Activated CD8-positive, alpha-beta T cell treated with anti-CD3 and anti-CD28 coated beads for 36 hours (primary cell): ENCODE measurements around the gene SOX8. TPM values are rescaled to one million over a fixed set of nuclear protein-coding genes. Genes with fewer than 3 reads are reported as not detected.
A peak's percentile ranks its signal among the peaks of the same experiment; 100 is the strongest.

ENCODE experiments used
- ATAC-seq: fragments of 200-7000 bp; cut with Tn5 transposase; one replicate; pipeline ENCODE4 v1.10.0; 2021; ENCODE audit warnings: mild to moderate bottlenecking, moderate library complexity
- CTCF ChIA-PET: fragments of 350-600 bp; sonication (Branson Sonifier 250); formaldehyde crosslinking; loops from one replicate; lab custom pipeline; 2021; ENCODE audit warnings: antibody characterized with exemption; lab: Charles Lee
- POLR2A ChIA-PET: fragments of 350-600 bp; sonication (Branson Sonifier 250); formaldehyde crosslinking; loops from one replicate; lab custom pipeline; 2021; ENCODE audit warnings: antibody characterized with exemption; lab: Charles Lee
- DNase-seq: peaks from one replicate; pipeline ENCODE4 v3.0.0-alpha.2; 2020
- H3K27ac Mint-ChIP-seq: one replicate; pipeline ENCODE4 v1.8.0; 2021; ENCODE audit warnings: mild to moderate bottlenecking, mixed read lengths
- H3K27me3 Mint-ChIP-seq: one replicate; pipeline ENCODE4 v1.8.0; 2021; ENCODE audit warnings: mixed read lengths
- H3K36me3 Mint-ChIP-seq: one replicate; pipeline ENCODE4 v1.8.0; 2021; ENCODE audit warnings: low read depth, mixed read lengths
- H3K4me1 Mint-ChIP-seq: one replicate; pipeline ENCODE4 v1.8.0; 2021; ENCODE audit warnings: low read depth, mixed read lengths
- H3K4me3 Mint-ChIP-seq: one replicate; pipeline ENCODE4 v1.8.0; 2021; ENCODE audit warnings: mild to moderate bottlenecking, moderate library complexity, mixed read lengths
- H3K9me3 Mint-ChIP-seq: one replicate; pipeline ENCODE4 v1.8.0; 2021; ENCODE audit warnings: mixed read lengths
- CTCF ChIP-seq: fragments of 200-600 bp; IDR thresholded peaks from one replicate; pipeline ENCODE4 v1.8.0; 2022; ENCODE audit warnings: antibody characterized with exemption, mild to moderate bottlenecking
- intact Hi-C: fragments of 100-400 bp; cut with micrococcal nuclease; formaldehyde crosslinking; loops from one replicate; pipeline ENCODE4 v1.10.0; 2022
- total RNA-seq, 2 experiments: library from RNA; stranded (reverse); gene quantifications; one replicate each; pipeline ENCODE4 v1.2.3, GENCODE V29; 2021

The SOX8 gene
- total RNA-seq, 2 experiments from 2014 or later = 1.6 to 2.1 TPM

GRCh38 chr16:999677-1000076, 18.1 kb downstream of the SOX8 start:
- no peaks in the 10 kb centered on the region for H3K36me3 Mint-ChIP-seq
- ATAC-seq (no peak), DNase-seq (no peak)
- ChIA-PET CTCF (no interaction called here), POLR2A (interaction anchor here (1.5 kb wide), 1 partner anchor 18 kb away, joined by 3 read pairs; the partner anchor contains the start of gene SOX8)
- H3K9me3 Mint-ChIP-seq = peaks cover 8% of the 10 kb centered on the region
- no peak overlapping the region for H3K4me3 Mint-ChIP-seq
- TF ChIP-seq CTCF = no peak
- H3K27ac Mint-ChIP-seq = no peak overlapping the region
- intact Hi-C loops = no loop called here
- H3K4me1 Mint-ChIP-seq = peaks cover 61% of the 10 kb centered on the region
- H3K27me3 Mint-ChIP-seq = peaks cover 3% of the 10 kb centered on the region

GRCh38 chr16:1000608-1001007, 19.0 kb downstream of the SOX8 start:
- intact Hi-C loops = no loop called here
- CTCF ChIA-PET = interaction anchor here (1.2 kb wide), 1 partner anchor 57 kb away, joined by 3 read pairs; no protein-coding TSS in a partner anchor

GRCh38 chr16:1001096-1001495, 19.5 kb downstream of the SOX8 start:
- Mint-ChIP-seq H3K36me3 (no peaks in the 10 kb centered on the region), H3K27ac (no peak overlapping the region), H3K4me1 (peaks cover 63% of the 10 kb centered on the region), H3K9me3 (no peaks in the 10 kb centered on the region), H3K4me3 (no peak overlapping the region), H3K27me3 (peaks cover 3% of the 10 kb centered on the region)
- ATAC-seq = no peak
- POLR2A ChIA-PET = interaction anchor here (0.8 to 1.5 kb wide), 3 partner anchors 19 to 30 kb away, joined by 3 to 4 read pairs (median 3); partner anchors contain the start of genes LMF1 and SOX8
- TF ChIP-seq CTCF = no peak
- DNase-seq = no peak
- CTCF ChIA-PET = interaction anchor here (1.2 kb wide), 1 partner anchor 56 kb away, joined by 3 read pairs; no protein-coding TSS in a partner anchor
- intact Hi-C loops = no loop called here

More at GRCh38 chr16:1000608-1001007, 19.0 kb downstream of the SOX8 start:
- ATAC-seq (no peak), DNase-seq (no peak)
- H3K9me3 Mint-ChIP-seq = no peaks in the 10 kb centered on the region
- no peak overlapping the region for H3K4me3 Mint-ChIP-seq
- H3K36me3 Mint-ChIP-seq = no peaks in the 10 kb centered on the region
- POLR2A ChIA-PET = interaction anchor here (0.7 to 1.5 kb wide), 3 partner anchors 19 to 772 kb away, joined by 3 read pairs; partner anchors contain the start of genes LMF1 and SOX8
- no peak for TF ChIP-seq CTCF
- H3K4me1 Mint-ChIP-seq = peaks cover 63% of the 10 kb centered on the region
- H3K27ac Mint-ChIP-seq = no peak overlapping the region
- peaks cover 3% of the 10 kb centered on the region for H3K27me3 Mint-ChIP-seq

GRCh38 chr16:1002399-1003166, 21.0 kb downstream of the SOX8 start:
- intact Hi-C loops = no loop called here
- CTCF ChIA-PET = interaction anchor here (1.8 kb wide), 1 partner anchor 55 kb away, joined by 5 read pairs; no protein-coding TSS in a partner anchor
- POLR2A ChIA-PET = interaction anchor here (0.9 to 1.8 kb wide), 3 partner anchors 17 to 26 kb away, joined by 3 to 5 read pairs (median 4); partner anchors contain the start of gene SOX8

More at GRCh38 chr16:1002399-1003166, 21.0 kb downstream of the SOX8 start:
- H3K4me1 Mint-ChIP-seq = peaks cover 53% of the 10 kb centered on the region
- DNase-seq = peak; percentile 94
- peak overlapping the region; percentile 61 for H3K27ac Mint-ChIP-seq
- no peaks in the 10 kb centered on the region for H3K36me3 Mint-ChIP-seq
- TF ChIP-seq CTCF = no peak
- no peaks in the 10 kb centered on the region for H3K9me3 Mint-ChIP-seq
- no peaks in the 10 kb centered on the region for H3K27me3 Mint-ChIP-seq
- ATAC-seq = peak; percentile 69
- peak overlapping the region; percentile 26 for H3K4me3 Mint-ChIP-seq
